GM19468 (cell line): Measurements from ENCODE around the gene CAPN2.
"Not testable (repeated sequence)": the region's sequence is repeated elsewhere in the genome, so short reads cannot be mapped to it uniquely, and the experiment has no call there.

ENCODE experiments used
- ATAC-seq: cut with Tn5 transposase; IDR thresholded peaks from one replicate; pipeline ENCODE4 v1.9.1; 2021; ENCODE audit warnings: mild to moderate bottlenecking, moderate library complexity, moderate number of reproducible peaks; ENCODE audit not compliant: unreplicated experiment; ENCODE audit errors: extremely low read depth

CAPN2 gene

GRCh38 chr1:223815865-223816264 lies 103.5 kb downstream of the CAPN2 start:
- ATAC-seq = no peak

- ATAC-seq = not testable (repeated sequence)
These were observed 104.9 kb downstream of the CAPN2 start for GRCh38 chr1:223817265-223817664.

- ATAC-seq = no peak
These were observed 107.6 kb downstream of the CAPN2 start for GRCh38 chr1:223819730-223820514.

- no peak for ATAC-seq
These were observed 108.1 kb downstream of the CAPN2 start for GRCh38 chr1:223820515-223820858.

GRCh38 chr1:223820971-223821370 lies 108.6 kb downstream of the CAPN2 start:
- ATAC-seq = no peak

GRCh38 chr1:223824287-223824686 lies 111.9 kb downstream of the CAPN2 start:
- no peak for ATAC-seq

GRCh38 chr1:223824712-223825111 lies 112.4 kb downstream of the CAPN2 start:
- no peak for ATAC-seq
